HFF-Myc (cell line): ENCODE measurements around the gene ERVFRD-1.

Experiments
- DNase-seq: peaks from one replicate; pipeline ENCODE4 v3.0.0-alpha.2; 2011; ENCODE audit warnings: low read depth; ENCODE audit errors: extremely low read depth
- H3K4me3 ChIP-seq: replicated peaks from 2 replicates; pipeline ENCODE4 v1.5.1; 2011; ENCODE audit warnings: low read depth, mild to moderate bottlenecking, control low read depth, low read length
- TF ChIP-seq, protein P1 (sequence below): IDR thresholded peaks from 2 replicates; pipeline ENCODE4 v1.5.1; 2012; ENCODE audit warnings: mild to moderate bottlenecking, low read depth, low read length, control low read depth; ENCODE audit errors: missing control alignments

Gene ERVFRD-1

DNA sequence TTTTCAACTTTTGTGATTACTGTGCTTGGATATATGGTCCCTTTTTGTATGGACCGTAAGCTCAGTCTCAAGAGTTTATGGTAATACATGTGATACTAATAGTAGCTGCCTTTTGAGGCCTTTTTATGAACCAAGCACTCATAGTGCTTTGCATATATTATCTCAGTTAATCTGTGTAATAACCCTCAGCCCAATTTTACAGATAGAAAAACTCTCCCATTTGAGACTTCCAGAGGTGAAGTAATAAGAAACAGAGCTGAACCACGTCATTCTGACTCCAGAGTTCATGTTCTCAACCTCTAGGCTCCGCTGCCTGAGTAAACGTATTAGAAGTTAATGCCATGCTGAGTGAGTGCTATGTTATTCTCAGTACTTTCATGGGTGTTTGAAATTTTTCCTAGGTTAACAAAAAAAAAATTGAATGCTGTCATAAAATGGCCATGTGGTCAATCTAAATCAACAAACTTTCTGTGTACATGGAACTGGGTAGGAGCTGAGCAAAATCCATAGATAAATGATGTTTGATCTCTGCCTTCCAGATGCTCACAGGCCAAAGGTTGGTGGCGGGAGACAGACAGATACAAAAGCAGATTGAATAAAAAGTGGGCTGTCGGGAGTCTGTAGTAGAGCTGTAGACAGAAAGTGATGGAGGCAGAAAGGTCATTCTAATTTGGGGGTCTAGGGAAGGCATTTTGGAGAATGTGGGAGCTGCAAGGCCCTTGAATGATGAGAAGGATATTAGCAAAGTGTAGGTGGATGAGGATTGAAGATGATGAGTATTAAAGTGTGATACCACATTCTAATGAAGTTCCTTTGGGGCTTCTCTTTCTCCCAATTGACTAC, 44.8 kb downstream of the ERVFRD-1 start:
- no peak for DNase-seq
- H3K4me3 ChIP-seq: no peak overlapping the region
- TF ChIP-seq, protein P1, sequence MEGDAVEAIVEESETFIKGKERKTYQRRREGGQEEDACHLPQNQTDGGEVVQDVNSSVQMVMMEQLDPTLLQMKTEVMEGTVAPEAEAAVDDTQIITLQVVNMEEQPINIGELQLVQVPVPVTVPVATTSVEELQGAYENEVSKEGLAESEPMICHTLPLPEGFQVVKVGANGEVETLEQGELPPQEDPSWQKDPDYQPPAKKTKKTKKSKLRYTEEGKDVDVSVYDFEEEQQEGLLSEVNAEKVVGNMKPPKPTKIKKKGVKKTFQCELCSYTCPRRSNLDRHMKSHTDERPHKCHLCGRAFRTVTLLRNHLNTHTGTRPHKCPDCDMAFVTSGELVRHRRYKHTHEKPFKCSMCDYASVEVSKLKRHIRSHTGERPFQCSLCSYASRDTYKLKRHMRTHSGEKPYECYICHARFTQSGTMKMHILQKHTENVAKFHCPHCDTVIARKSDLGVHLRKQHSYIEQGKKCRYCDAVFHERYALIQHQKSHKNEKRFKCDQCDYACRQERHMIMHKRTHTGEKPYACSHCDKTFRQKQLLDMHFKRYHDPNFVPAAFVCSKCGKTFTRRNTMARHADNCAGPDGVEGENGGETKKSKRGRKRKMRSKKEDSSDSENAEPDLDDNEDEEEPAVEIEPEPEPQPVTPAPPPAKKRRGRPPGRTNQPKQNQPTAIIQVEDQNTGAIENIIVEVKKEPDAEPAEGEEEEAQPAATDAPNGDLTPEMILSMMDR: no peak

DNA sequence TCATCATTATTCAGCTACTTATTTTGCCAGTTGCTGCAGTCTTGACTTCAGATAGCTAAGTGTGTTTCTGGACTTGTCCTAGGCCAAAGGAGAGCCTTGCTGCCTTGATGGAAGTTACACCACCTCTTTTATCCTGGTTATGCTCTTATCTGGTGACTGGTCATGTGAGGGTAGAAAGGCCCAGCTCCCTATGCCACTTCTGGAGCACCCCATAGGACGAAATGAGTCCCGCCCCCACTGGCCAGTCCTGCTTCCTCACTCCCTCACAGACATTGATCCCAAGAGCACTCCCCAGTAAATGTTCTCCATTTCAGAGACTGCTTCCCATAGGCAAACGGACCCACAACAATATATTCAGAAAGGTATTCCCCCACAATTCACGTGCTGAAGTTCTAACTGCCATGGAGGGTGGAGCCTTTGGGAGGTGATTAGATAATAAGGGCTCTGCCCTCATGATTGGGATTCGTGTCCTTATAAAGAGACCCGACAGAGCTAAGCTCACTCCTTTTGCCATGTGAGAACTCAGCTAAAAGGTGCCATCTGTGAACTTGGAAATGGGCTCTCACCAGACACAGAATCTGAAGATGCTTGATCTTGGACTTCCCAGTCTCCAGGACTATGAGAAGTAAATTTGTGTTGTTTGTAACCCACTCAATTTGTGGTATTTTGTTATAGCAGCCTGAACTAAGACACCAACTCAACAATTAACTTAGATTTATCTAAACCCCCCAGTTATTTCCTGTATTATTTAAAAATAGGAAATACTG, 45.9 kb downstream of the ERVFRD-1 start:
- no peak for DNase-seq
- TF ChIP-seq, protein P1: no peak

DNA sequence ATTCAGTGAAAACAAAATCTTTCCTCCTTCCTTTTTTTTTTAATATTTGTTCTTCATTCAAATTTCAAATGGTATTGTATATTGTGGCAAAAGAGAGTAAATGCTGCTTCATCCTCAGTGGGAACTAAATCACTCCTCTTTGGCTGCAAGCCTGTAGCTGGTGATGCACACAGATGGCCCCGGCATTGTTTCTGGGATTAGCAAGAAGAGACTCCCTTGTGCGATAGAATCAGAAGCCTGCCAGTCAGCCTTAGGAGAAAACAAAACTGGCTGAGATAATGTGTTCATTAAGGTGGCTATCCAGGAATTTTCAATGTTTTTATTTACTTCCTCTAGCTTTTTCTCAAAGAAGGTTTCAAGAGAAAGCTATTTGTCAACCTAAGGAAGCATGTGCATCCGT, 46.7 kb downstream of the ERVFRD-1 start:
- TF ChIP-seq, protein P1: no peak
- no peak overlapping the region for H3K4me3 ChIP-seq
- no peak for DNase-seq

More for the DNA sequence above, 45.9 kb downstream of the ERVFRD-1 start:
- H3K4me3 ChIP-seq: no peak overlapping the region

DNA sequence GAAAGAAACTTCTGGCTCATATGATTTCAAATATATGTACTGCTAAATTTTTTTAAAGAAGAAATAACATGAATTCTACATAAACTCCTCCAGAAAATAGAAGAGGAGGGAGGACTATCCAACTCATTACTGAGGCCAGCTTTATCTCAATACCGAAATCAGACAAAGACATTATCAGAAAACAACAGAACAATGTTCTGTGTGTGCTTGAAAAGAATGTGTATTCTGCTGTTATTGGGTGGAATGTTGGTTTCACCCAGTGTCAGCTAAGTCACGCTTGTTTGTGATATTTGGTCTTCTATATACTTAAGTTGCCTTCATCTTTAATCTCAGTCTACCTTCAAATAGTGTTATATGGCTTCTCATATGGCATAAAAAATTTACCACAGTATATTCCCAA, 48.8 kb downstream of the ERVFRD-1 start:
- TF ChIP-seq, protein P1: no peak
- DNase-seq: no peak

DNA sequence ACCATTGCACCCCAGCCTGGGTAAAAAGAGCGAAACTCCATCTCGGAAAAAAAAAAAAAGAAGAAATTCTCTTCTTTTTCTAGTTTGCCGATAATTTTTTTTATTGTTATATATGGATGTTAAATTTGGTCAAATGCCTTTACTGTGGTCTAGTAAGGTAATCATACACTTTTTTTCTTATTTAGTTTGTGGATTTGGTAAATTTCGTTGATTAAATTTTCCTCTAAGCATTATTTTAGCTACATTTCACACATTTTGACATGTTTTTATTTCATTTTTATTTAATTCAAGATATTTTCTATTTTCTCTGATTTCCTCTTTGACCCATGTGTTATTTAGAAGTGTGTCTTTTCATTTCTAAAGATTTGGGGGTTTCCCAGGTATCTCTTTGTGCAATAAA, 49.4 kb downstream of the ERVFRD-1 start:
- TF ChIP-seq, protein P1: no peak
- DNase-seq: no peak
- H3K4me3 ChIP-seq: no peak overlapping the region

More for the DNA sequence above, 48.8 kb downstream of the ERVFRD-1 start:
- H3K4me3 ChIP-seq: no peak overlapping the region

DNA sequence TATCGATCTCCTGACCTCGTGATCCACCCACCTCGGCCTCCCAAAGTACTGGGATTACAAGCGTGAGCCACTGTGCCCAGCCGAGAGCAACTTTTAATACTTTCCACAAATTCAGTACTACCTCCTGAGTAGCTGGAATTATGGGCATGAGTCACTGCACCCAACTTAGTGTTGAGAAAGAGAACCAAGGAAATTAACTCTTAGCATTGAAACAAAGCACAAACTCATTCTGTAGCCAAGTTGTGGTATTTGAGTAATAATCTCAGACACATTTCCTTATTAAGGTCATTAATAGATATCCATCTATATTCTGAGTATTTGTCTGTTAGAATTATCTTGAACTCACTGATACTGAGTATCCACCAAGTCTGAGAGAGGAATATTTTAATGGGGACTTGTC, 53.1 kb downstream of the ERVFRD-1 start:
- no peak overlapping the region for H3K4me3 ChIP-seq
- no peak for DNase-seq
- TF ChIP-seq, protein P1: no peak
